SK-N-SH treated with all-trans-retinoic acid at 6 μM for 48 hours (cell line): Measurements from ENCODE around the gene PON3.

Experiments
- ATAC-seq: fragments of 200-7000 bp; cut with Tn5 transposase; 3 replicates; pipeline ENCODE4 v1.9.1; 2020; ENCODE audit warnings: mild to moderate bottlenecking, moderate library complexity
- ARNTL ChIP-seq: fragments of 450-650 bp; formaldehyde crosslinking; IDR thresholded peaks from 2 replicates; pipeline ENCODE4 v1.5.0; 2020; ENCODE audit warnings: low read depth, mild to moderate bottlenecking, moderate library complexity, borderline replicate concordance
- BACH2 ChIP-seq: fragments of 250-450 bp; sonication (Bioruptor Pico); IDR thresholded peaks from 2 replicates; pipeline ENCODE4 v1.9.0; 2021; ENCODE audit warnings: mild to moderate bottlenecking, borderline replicate concordance
- CSDC2 ChIP-seq: fragments of 250-450 bp; sonication (Bioruptor Pico); IDR thresholded peaks from 2 replicates; pipeline ENCODE4 v1.5.0; 2020; ENCODE audit warnings: mild to moderate bottlenecking, moderate library complexity
- ESRRG ChIP-seq: fragments of 250-450 bp; sonication (Bioruptor Pico); IDR thresholded peaks from 2 replicates; pipeline ENCODE4 v1.6.1; 2021; ENCODE audit warnings: mild to moderate bottlenecking
- GLIS3 ChIP-seq: fragments of 250-450 bp; sonication (Bioruptor Pico); IDR thresholded peaks from 2 replicates; pipeline ENCODE4 v1.5.0; 2020; ENCODE audit warnings: mild to moderate bottlenecking, moderate library complexity
- ISL1 ChIP-seq: fragments of 250-450 bp; sonication (Bioruptor Pico); IDR thresholded peaks from 2 replicates; pipeline ENCODE4 v2.1.2; 2022; ENCODE audit warnings: mild to moderate bottlenecking, moderate library complexity
- OSR1 ChIP-seq: fragments of 250-450 bp; sonication (Bioruptor Pico); IDR thresholded peaks from 2 replicates; pipeline ENCODE4 v1.8.0; 2022; ENCODE audit warnings: moderate library complexity, mild to moderate bottlenecking, inconsistent platforms
- PATZ1 ChIP-seq: fragments of 250-450 bp; sonication (Bioruptor Pico); IDR thresholded peaks from 2 replicates; pipeline ENCODE4 v1.8.0; 2020; ENCODE audit warnings: mild to moderate bottlenecking, moderate library complexity, borderline replicate concordance
- POU6F1 ChIP-seq: fragments of 250-450 bp; sonication (Bioruptor Pico); IDR thresholded peaks from 2 replicates; pipeline ENCODE4 v1.8.0; 2021; ENCODE audit warnings: low read depth, mild to moderate bottlenecking, moderate library complexity, borderline replicate concordance
- RARB ChIP-seq: fragments of 250-450 bp; sonication (Bioruptor Pico); IDR thresholded peaks from 2 replicates; pipeline ENCODE4 v1.8.0; 2021; ENCODE audit warnings: mild to moderate bottlenecking, moderate library complexity
- SNAI2 ChIP-seq: fragments of 250-450 bp; sonication (Bioruptor Pico); IDR thresholded peaks from 2 replicates; pipeline ENCODE4 v1.5.0; 2020; ENCODE audit warnings: mild to moderate bottlenecking, moderate library complexity
- TCF4 ChIP-seq: fragments of 250-450 bp; sonication (Bioruptor Pico); IDR thresholded peaks from 2 replicates; pipeline ENCODE4 v1.8.0; 2021; ENCODE audit warnings: mild to moderate bottlenecking, moderate library complexity, borderline replicate concordance
- TOX ChIP-seq: fragments of 250-450 bp; sonication (Bioruptor Pico); IDR thresholded peaks from 2 replicates; pipeline ENCODE4 v1.8.0; 2021; ENCODE audit warnings: mild to moderate bottlenecking, moderate library complexity, borderline replicate concordance
- ZC3H10 ChIP-seq: fragments of 250-450 bp; sonication (Bioruptor Pico); IDR thresholded peaks from 2 replicates; pipeline ENCODE4 v1.5.1; 2021; ENCODE audit warnings: mild to moderate bottlenecking, moderate library complexity
- ZFP3 ChIP-seq: fragments of 250-450 bp; sonication (Bioruptor Pico); IDR thresholded peaks from 2 replicates; pipeline ENCODE4 v1.5.0; 2020; ENCODE audit warnings: mild to moderate bottlenecking, moderate library complexity
- ZFP30 ChIP-seq: fragments of 450-650 bp; formaldehyde crosslinking; IDR thresholded peaks from 2 replicates; pipeline ENCODE4 v1.5.0; 2022; ENCODE audit warnings: mild to moderate bottlenecking, moderate library complexity
- ZNF565 ChIP-seq: fragments of 450-650 bp; formaldehyde crosslinking; conservative IDR thresholded peaks from 2 replicates; pipeline ENCODE4 v1.5.0; 2020; ENCODE audit warnings: low read depth, mild to moderate bottlenecking, moderate library complexity
- ZNF70 ChIP-seq: fragments of 450-650 bp; formaldehyde crosslinking; IDR thresholded peaks from 2 replicates; pipeline ENCODE4 v1.5.0; 2020; ENCODE audit warnings: mild to moderate bottlenecking, moderate library complexity
- ZNF8 ChIP-seq: fragments of 450-650 bp; formaldehyde crosslinking; IDR thresholded peaks from 2 replicates; pipeline ENCODE4 v1.5.0; 2020; ENCODE audit warnings: mild to moderate bottlenecking, moderate library complexity
- TF ChIP-seq, protein P1 (sequence below): fragments of 250-450 bp; sonication (Bioruptor Pico); IDR thresholded peaks from 2 replicates; pipeline ENCODE4 v1.5.0; 2020; ENCODE audit warnings: mild to moderate bottlenecking, moderate library complexity
- TF ChIP-seq, protein P2 (sequence below): fragments of 250-450 bp; sonication (Bioruptor Pico); IDR thresholded peaks from 2 replicates; pipeline ENCODE4 v1.5.1; 2021; ENCODE audit warnings: mild to moderate bottlenecking, moderate library complexity
- TF ChIP-seq, protein P3 (sequence below): fragments of 250-450 bp; sonication (Bioruptor Pico); IDR thresholded peaks from 2 replicates; pipeline ENCODE4 v1.5.1; 2020; ENCODE audit warnings: low read depth, mild to moderate bottlenecking, moderate library complexity

PON3 gene

DNA sequence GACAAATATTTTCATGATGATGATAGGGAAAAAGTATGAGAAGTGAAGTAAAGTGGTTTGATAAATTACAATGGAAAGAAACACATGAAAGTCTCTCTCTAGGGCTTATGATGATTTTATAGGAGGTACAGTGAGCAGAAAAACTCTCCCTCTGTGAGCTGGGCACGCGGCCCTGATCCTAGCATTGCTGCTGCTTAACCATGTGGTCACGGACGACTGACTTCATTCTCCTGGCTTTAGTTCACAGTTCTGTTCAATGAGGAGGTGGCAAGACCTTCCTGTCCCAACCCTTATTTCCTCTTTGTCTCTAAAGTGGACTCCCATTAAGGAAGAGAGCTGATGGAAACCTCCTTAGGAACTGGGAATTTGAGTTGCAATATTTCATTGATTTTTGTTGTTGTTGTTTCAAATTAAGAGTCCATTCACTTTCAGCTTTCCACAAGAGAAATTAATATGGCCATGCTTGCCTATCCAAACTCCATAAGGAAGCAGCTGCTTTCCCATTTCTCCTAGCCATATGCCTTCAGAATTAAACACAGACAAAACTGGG lies 8.2 kb upstream of the PON3 start:
- no peak for ATAC-seq
- TF ChIP-seq PATZ1 (no peak), ARNTL (CRISPR knock-in tag) (no peak), ZNF70 (CRISPR knock-in tag) (no peak), TOX (CRISPR knock-in tag) (no peak), ZFP30 (CRISPR knock-in tag) (no peak), RARB (CRISPR knock-in tag) (no peak), ZFP3 (no peak), TCF4 (CRISPR knock-in tag) (no peak)
- TF ChIP-seq, protein P1, sequence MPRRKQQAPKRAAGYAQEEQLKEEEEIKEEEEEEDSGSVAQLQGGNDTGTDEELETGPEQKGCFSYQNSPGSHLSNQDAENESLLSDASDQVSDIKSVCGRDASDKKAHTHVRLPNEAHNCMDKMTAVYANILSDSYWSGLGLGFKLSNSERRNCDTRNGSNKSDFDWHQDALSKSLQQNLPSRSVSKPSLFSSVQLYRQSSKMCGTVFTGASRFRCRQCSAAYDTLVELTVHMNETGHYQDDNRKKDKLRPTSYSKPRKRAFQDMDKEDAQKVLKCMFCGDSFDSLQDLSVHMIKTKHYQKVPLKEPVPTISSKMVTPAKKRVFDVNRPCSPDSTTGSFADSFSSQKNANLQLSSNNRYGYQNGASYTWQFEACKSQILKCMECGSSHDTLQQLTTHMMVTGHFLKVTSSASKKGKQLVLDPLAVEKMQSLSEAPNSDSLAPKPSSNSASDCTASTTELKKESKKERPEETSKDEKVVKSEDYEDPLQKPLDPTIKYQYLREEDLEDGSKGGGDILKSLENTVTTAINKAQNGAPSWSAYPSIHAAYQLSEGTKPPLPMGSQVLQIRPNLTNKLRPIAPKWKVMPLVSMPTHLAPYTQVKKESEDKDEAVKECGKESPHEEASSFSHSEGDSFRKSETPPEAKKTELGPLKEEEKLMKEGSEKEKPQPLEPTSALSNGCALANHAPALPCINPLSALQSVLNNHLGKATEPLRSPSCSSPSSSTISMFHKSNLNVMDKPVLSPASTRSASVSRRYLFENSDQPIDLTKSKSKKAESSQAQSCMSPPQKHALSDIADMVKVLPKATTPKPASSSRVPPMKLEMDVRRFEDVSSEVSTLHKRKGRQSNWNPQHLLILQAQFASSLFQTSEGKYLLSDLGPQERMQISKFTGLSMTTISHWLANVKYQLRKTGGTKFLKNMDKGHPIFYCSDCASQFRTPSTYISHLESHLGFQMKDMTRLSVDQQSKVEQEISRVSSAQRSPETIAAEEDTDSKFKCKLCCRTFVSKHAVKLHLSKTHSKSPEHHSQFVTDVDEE (CRISPR knock-in tag) = no peak
- TF ChIP-seq, protein P2, sequence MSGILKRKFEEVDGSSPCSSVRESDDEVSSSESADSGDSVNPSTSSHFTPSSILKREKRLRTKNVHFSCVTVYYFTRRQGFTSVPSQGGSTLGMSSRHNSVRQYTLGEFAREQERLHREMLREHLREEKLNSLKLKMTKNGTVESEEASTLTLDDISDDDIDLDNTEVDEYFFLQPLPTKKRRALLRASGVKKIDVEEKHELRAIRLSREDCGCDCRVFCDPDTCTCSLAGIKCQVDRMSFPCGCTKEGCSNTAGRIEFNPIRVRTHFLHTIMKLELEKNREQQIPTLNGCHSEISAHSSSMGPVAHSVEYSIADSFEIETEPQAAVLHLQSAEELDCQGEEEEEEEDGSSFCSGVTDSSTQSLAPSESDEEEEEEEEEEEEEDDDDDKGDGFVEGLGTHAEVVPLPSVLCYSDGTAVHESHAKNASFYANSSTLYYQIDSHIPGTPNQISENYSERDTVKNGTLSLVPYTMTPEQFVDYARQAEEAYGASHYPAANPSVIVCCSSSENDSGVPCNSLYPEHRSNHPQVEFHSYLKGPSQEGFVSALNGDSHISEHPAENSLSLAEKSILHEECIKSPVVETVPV (CRISPR knock-in tag) = no peak

DNA sequence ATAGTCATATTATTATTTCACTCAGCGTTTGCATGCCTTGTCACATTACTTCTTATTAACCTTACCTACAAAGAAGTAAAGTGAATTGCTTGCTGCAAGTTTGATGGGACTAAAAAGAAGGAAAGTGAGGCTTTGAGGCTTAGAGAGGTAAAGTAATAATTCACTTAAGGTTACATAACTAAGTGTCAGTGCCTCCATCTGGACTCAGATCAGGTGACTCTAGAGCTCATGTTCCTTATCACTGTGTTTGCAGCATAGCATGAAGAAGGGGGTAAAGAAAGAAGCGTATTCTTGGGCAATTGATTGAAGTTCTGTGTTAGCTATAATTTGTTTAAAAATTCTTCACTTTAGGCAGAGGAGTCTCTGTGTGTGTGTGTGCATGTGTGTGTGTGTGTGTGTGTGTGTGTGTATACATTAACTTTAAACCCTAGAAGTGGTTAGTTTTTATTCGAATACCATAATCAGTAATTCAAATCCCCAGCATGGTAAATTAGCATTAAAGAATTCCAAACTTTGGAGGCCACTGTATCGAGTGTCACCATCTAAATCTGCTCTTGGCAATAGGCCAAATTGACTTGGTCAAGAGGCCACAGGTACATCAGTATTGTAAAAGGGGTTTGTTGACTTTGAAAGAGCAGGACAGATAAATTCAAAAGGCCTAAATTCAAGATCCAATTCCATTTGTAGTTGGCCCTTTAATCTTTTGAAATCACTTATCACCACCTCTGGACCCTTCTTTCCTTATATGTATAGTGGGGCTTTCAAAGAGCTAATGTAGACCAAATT lies 2.2 kb upstream of the PON3 start:
- no peak for ATAC-seq
- TF ChIP-seq ARNTL (CRISPR knock-in tag) = no peak
- no peak for TF ChIP-seq ZNF8 (CRISPR knock-in tag)
- no peak for TF ChIP-seq OSR1 (CRISPR knock-in tag)
- no peak for TF ChIP-seq ESRRG (CRISPR knock-in tag)

DNA sequence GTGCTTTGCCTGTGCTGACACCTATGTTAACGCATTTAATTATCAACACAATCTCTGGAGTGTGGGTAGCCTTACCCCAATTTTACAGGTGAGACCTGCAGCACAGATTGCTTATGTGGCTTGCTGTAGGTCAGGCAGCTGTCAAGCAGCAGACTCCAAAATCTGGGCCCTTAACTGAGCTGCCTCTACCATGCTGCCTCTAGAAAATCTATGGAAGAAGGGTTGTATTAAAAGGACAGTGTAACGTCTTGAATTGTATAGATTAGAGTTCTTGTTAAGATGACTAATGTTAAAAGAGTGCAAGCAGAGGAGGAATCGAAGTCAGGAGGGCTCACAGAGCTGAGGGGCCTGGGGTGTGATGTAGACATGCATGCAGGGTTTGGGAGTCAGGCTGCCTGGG lies 1.2 kb upstream of the PON3 start:
- TF ChIP-seq ZNF70 (CRISPR knock-in tag) = no peak
- TF ChIP-seq POU6F1 (CRISPR knock-in tag) = no peak
- no peak for TF ChIP-seq OSR1 (CRISPR knock-in tag)
- TF ChIP-seq, protein P3, sequence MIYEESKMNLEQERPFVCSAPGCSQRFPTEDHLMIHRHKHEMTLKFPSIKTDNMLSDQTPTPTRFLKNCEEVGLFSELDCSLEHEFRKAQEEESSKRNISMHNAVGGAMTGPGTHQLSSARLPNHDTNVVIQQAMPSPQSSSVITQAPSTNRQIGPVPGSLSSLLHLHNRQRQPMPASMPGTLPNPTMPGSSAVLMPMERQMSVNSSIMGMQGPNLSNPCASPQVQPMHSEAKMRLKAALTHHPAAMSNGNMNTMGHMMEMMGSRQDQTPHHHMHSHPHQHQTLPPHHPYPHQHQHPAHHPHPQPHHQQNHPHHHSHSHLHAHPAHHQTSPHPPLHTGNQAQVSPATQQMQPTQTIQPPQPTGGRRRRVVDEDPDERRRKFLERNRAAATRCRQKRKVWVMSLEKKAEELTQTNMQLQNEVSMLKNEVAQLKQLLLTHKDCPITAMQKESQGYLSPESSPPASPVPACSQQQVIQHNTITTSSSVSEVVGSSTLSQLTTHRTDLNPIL (CRISPR knock-in tag) = no peak
- no peak for TF ChIP-seq ZNF8 (CRISPR knock-in tag)
- no peak for TF ChIP-seq ESRRG (CRISPR knock-in tag)
- no peak for TF ChIP-seq ISL1
- TF ChIP-seq ZFP3 = no peak
- TF ChIP-seq BACH2 (CRISPR knock-in tag) = no peak
- TF ChIP-seq, protein P1 (CRISPR knock-in tag) = no peak
- TF ChIP-seq, protein P2 (CRISPR knock-in tag) = no peak
- no peak for TF ChIP-seq ZNF565 (CRISPR knock-in tag)
- TF ChIP-seq ZC3H10 (CRISPR knock-in tag) = no peak
- TF ChIP-seq RARB (CRISPR knock-in tag) = no peak
- no peak for TF ChIP-seq SNAI2 (CRISPR knock-in tag)
- TF ChIP-seq CSDC2 (CRISPR knock-in tag) = no peak
- no peak for TF ChIP-seq GLIS3 (CRISPR knock-in tag)
- TF ChIP-seq TCF4 (CRISPR knock-in tag) = no peak
- no peak; the same call in 2 of the 3 replicates for ATAC-seq
